GM23248 (cell line): ENCODE results near the gene HIPK2. TPM values are rescaled to one million over a fixed set of nuclear protein-coding genes. Genes with fewer than 3 reads are reported as not detected.

Experiments
- DNase-seq: peaks from one replicate; pipeline ENCODE4 v3.0.0-alpha.2; 2015
- H2AFZ ChIP-seq: fragments of 200-600 bp; sonication (generic); 2 replicates; pipeline ENCODE4 v1.6.1; 2016; ENCODE audit warnings: antibody characterized with exemption
- H3F3A ChIP-seq: fragments of 200-600 bp; sonication (generic); 2 replicates; pipeline ENCODE4 v1.6.1; 2016; ENCODE audit warnings: mild to moderate bottlenecking, antibody characterized with exemption, mixed run types; ENCODE audit not compliant: insufficient read depth
- H3K27ac ChIP-seq: fragments of 200-600 bp; sonication (generic); 2 replicates; pipeline ENCODE4 v1.5.1; 2016; ENCODE audit warnings: mild to moderate bottlenecking
- H3K27me3 ChIP-seq: fragments of 200-600 bp; sonication (generic); replicated peaks from 2 replicates; pipeline ENCODE4 v1.6.1; 2016; ENCODE audit warnings: mild to moderate bottlenecking; ENCODE audit not compliant: insufficient read depth
- H3K36me3 ChIP-seq: fragments of 200-600 bp; sonication (generic); 2 replicates; pipeline ENCODE4 v1.6.1; 2016; ENCODE audit warnings: low read depth, mild to moderate bottlenecking
- H3K4me1 ChIP-seq: fragments of 200-600 bp; sonication (generic); 2 replicates; pipeline ENCODE4 v1.6.1; 2016; ENCODE audit warnings: mild to moderate bottlenecking; ENCODE audit not compliant: insufficient read depth
- H3K4me2 ChIP-seq: fragments of 200-600 bp; sonication (generic); one replicate; pipeline ENCODE4 v1.6.1; 2016; ENCODE audit warnings: mild to moderate bottlenecking; ENCODE audit not compliant: unreplicated experiment
- H3K4me3 ChIP-seq: fragments of 200-600 bp; sonication (generic); 2 replicates; pipeline ENCODE4 v1.5.1; 2016; ENCODE audit warnings: mild to moderate bottlenecking
- H3K79me2 ChIP-seq: fragments of 200-600 bp; sonication (generic); 2 replicates; pipeline ENCODE4 v1.6.1; 2016; ENCODE audit warnings: mild to moderate bottlenecking; ENCODE audit not compliant: insufficient read depth
- H3K9ac ChIP-seq: fragments of 200-600 bp; sonication (generic); 2 replicates; pipeline ENCODE4 v1.6.1; 2016; ENCODE audit warnings: mild to moderate bottlenecking
- H3K9me2 ChIP-seq: fragments of 200-600 bp; sonication (generic); 2 replicates; pipeline ENCODE4 v1.6.1; 2016; ENCODE audit warnings: mixed run types, mild to moderate bottlenecking, moderate library complexity; ENCODE audit not compliant: insufficient read depth
- H3K9me3 ChIP-seq: fragments of 200-600 bp; sonication (generic); one replicate; pipeline ENCODE4 v1.6.1; 2017; ENCODE audit warnings: low read depth
- H4K20me1 ChIP-seq: fragments of 200-600 bp; sonication (generic); 2 replicates; pipeline ENCODE4 v1.6.0; 2016; ENCODE audit not compliant: insufficient read depth
- EZH2 ChIP-seq: fragments of 200-600 bp; sonication (generic); IDR thresholded peaks from 2 replicates; pipeline ENCODE4 v1.6.1; 2018; ENCODE audit warnings: antibody characterized with exemption, mild to moderate bottlenecking; ENCODE audit not compliant: insufficient read depth, poor library complexity, severe bottlenecking
- EZH2phosphoT487 ChIP-seq: fragments of 200-600 bp; sonication (generic); IDR thresholded peaks from 2 replicates; pipeline ENCODE4 v1.6.1; 2018; ENCODE audit warnings: antibody characterized with exemption, moderate library complexity, mild to moderate bottlenecking, low read depth; ENCODE audit not compliant: insufficient read depth
- WGBS, 2 experiments: methylation state at CpG; one replicate each; pipeline ENCODE4 v1.1.6; 2015 to 2017; ENCODE audit warnings: low lambda C conversion rate in 2 of 2, low coverage in 1 of 2; ENCODE audit errors: missing lambda C conversion rate in 2 of 2; 5-methylcytosine and 5-hydroxymethylcytosine counted together
- in situ Hi-C: fragments of 300-500 bp; cut with MboI; formaldehyde crosslinking; loops from 2 replicates; pipeline ENCODE4 v1.15.0; 2020
- polyA plus RNA-seq: library from polyadenylated mRNA; unstranded; fragments of >200 nt; fragmentation: Nextera tagmentation; extraction: Ambion mirVana; gene quantifications from 2 replicates; pipeline ENCODE4 v1.2.1, GENCODE V29; 2016
- total RNA-seq: library from RNA; depleted of rRNA; stranded (reverse); fragments of >200 nt; shearing (Covaris generic); gene quantifications from 2 replicates; pipeline ENCODE4 v1.2.3, GENCODE V29; 2014

HIPK2 gene
- total and polyA plus RNA-seq, 2 experiments from 2014 or later, result 4.7 to 7.9 TPM

- no peak for TF ChIP-seq EZH2phosphoT487
- TF ChIP-seq EZH2, result no peak
- H3F3A ChIP-seq, result 0 out of 2 replicates have a peak, but pooled peaks cover 7% of the 10 kb centered on the region
Measured at GRCh38 chr7:139718859-139719258, 58.9 kb downstream of the HIPK2 start.

GRCh38 chr7:139718141-139718540 is 59.7 kb downstream of the HIPK2 start:
- Histone ChIP-seq H3K4me3 (no peak overlapping the region), H3K9me2 (no peaks in the 10 kb centered on the region), H3K4me2 (no peak overlapping the region), H3K36me3 (peaks cover 10% of the 10 kb centered on the region; the same call in 1 of the 2 replicates), H2AFZ (no peak overlapping the region), H3K79me2 (peaks cover 79% of the 10 kb centered on the region), H3K4me1 (peaks cover 26% of the 10 kb centered on the region), H3F3A (0 out of 2 replicates have a peak, but pooled peaks cover 3% of the 10 kb centered on the region), H3K9me3 (no peaks in the 10 kb centered on the region), H3K9ac (no peak overlapping the region), H3K27ac (no peak overlapping the region), H4K20me1 (no peaks in the 10 kb centered on the region), H3K27me3 (no peaks in the 10 kb centered on the region)
- TF ChIP-seq EZH2phosphoT487 (no peak), EZH2 (no peak)
- in situ Hi-C loops, result no loop called here
- no peak for DNase-seq

More at GRCh38 chr7:139718859-139719258, 58.9 kb downstream of the HIPK2 start:
- Histone ChIP-seq H3K9ac (no peak overlapping the region), H3K27ac (no peak overlapping the region), H3K4me3 (no peak overlapping the region), H3K9me2 (no peaks in the 10 kb centered on the region), H4K20me1 (no peaks in the 10 kb centered on the region), H3K79me2 (peaks cover 82% of the 10 kb centered on the region), H2AFZ (no peak overlapping the region), H3K27me3 (no peaks in the 10 kb centered on the region), H3K4me2 (no peak overlapping the region), H3K4me1 (peaks cover 33% of the 10 kb centered on the region), H3K36me3 (peaks cover 10% of the 10 kb centered on the region; the same call in 1 of the 2 replicates), H3K9me3 (no peaks in the 10 kb centered on the region)
- no peak for DNase-seq
- in situ Hi-C loops, result no loop called here
- WGBS, 2 experiments, result 97 to 98% methylated on average over 9 of the region's 9 CpGs

GRCh38 chr7:139716156-139716942 is 61.4 kb downstream of the HIPK2 start:
- no peaks in the 10 kb centered on the region for H3K9me2 ChIP-seq
- no peak for TF ChIP-seq EZH2
- no peak for TF ChIP-seq EZH2phosphoT487
- peaks cover 11% of the 10 kb centered on the region for H3K4me1 ChIP-seq
- no peak overlapping the region for H2AFZ ChIP-seq
- H3F3A ChIP-seq, result 0 out of 2 replicates have a peak, but pooled peaks cover 3% of the 10 kb centered on the region
- no peak overlapping the region for H3K4me2 ChIP-seq
- H3K27ac ChIP-seq, result no peak overlapping the region
- DNase-seq, result no peak
- H3K4me3 ChIP-seq, result no peak overlapping the region
- peaks cover 10% of the 10 kb centered on the region; the same call in 1 of the 2 replicates for H3K36me3 ChIP-seq
- H3K79me2 ChIP-seq, result peaks cover 79% of the 10 kb centered on the region
- no peaks in the 10 kb centered on the region for H3K9me3 ChIP-seq
- 97 to 98% methylated on average over 39 of the region's 39 CpGs for WGBS, 2 experiments
- no peaks in the 10 kb centered on the region for H3K27me3 ChIP-seq
- H3K9ac ChIP-seq, result no peak overlapping the region
- in situ Hi-C loops, result no loop called here
- no peaks in the 10 kb centered on the region for H4K20me1 ChIP-seq

GRCh38 chr7:139715194-139715815 is 62.5 kb downstream of the HIPK2 start:
- H3K9me3 ChIP-seq, result no peaks in the 10 kb centered on the region
- H3K27me3 ChIP-seq, result no peaks in the 10 kb centered on the region
- no peaks in the 10 kb centered on the region for H4K20me1 ChIP-seq
- H3K4me1 ChIP-seq, result peaks cover under 1% of the 10 kb centered on the region; the same call in 1 of the 2 replicates
- H3K4me3 ChIP-seq, result no peak overlapping the region
- peaks cover 5% of the 10 kb centered on the region; the same call in 1 of the 2 replicates for H3F3A ChIP-seq
- TF ChIP-seq EZH2, result no peak
- TF ChIP-seq EZH2phosphoT487, result no peak
- no peak overlapping the region for H2AFZ ChIP-seq
- 94 to 95% methylated on average over 13 of the region's 13 CpGs for WGBS, 2 experiments
- DNase-seq, result no peak
- no peak overlapping the region for H3K27ac ChIP-seq
- in situ Hi-C loops, result no loop called here
- H3K9me2 ChIP-seq, result no peaks in the 10 kb centered on the region
- peaks cover 79% of the 10 kb centered on the region for H3K79me2 ChIP-seq
- peaks cover 10% of the 10 kb centered on the region; the same call in 1 of the 2 replicates for H3K36me3 ChIP-seq
- no peak overlapping the region for H3K4me2 ChIP-seq
- no peak overlapping the region for H3K9ac ChIP-seq
